DLD1 (cell line): ENCODE measurements around the gene SPSB4.
"Not testable (repeated sequence)": the region's sequence is repeated elsewhere in the genome, so short reads cannot be mapped to it uniquely, and the experiment has no call there.

Experiments used
- in situ Hi-C: cut with HindIII; loops from 2 replicates; pipeline ENCODE4 v1.10.0; 2017; ENCODE audit warnings: low sequenced_read_pairs

SPSB4 gene

GRCh38 chr3:141093971-141094684 lies 43.0 kb downstream of the SPSB4 start:
- in situ Hi-C loops = no loop called here

GRCh38 chr3:141094790-141095545 lies 43.8 kb downstream of the SPSB4 start:
- in situ Hi-C loops = no loop called here

DNA sequence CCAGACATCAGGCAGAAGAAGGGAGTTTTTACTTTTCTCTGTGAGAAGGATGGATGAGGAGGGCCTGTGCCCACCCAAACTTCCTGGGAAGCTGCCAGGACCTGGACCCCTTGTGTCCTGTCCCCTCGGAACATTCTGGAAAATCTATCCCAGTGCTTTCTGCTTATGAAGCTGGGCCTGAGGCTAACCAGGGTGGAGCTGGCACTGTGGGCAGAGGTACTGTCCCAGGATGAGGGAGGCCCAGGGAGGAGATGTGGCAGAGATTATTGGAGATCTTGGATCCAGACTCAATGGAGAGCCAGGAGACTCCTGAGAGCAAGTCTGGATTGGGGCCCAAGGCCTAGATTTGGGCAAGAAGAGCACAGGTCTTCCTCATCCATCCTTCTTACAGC lies 44.4 kb downstream of the SPSB4 start:
- in situ Hi-C loops = no loop called here

DNA sequence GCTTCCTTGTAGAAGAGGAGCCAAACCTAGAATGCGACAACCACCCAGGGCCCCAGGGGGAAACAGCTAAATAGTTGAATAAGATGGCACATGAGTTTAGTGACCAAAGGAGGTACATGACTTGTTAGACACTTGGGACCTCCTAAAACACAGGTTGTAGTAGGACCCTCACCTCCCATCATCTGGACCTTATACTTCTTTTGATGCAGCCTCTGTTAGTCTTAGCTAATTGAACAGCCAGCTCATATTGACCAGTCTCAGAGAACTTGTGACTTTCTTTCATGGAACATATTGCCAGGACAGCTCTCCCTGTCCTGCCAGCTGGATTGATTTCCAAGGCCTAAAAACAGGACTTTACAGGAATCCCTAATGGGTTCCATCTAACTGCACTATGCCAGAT lies 45.0 kb downstream of the SPSB4 start:
- in situ Hi-C loops = no loop called here

- in situ Hi-C loops = no loop called here
These were observed 45.8 kb downstream of the SPSB4 start for GRCh38 chr3:141096981-141097380.

GRCh38 chr3:141100112-141100511 lies 49.0 kb downstream of the SPSB4 start:
- in situ Hi-C loops = no loop called here

- in situ Hi-C loops = no loop called here
These were observed 49.6 kb downstream of the SPSB4 start for GRCh38 chr3:141100531-141101320.

- in situ Hi-C loops = no loop called here
These were observed 51.2 kb downstream of the SPSB4 start for GRCh38 chr3:141102372-141102771.

- in situ Hi-C loops = no loop called here
These were observed 51.9 kb downstream of the SPSB4 start for GRCh38 chr3:141103067-141103466.

- in situ Hi-C loops = no loop called here
These were observed 52.4 kb downstream of the SPSB4 start for GRCh38 chr3:141103503-141103902.

DNA sequence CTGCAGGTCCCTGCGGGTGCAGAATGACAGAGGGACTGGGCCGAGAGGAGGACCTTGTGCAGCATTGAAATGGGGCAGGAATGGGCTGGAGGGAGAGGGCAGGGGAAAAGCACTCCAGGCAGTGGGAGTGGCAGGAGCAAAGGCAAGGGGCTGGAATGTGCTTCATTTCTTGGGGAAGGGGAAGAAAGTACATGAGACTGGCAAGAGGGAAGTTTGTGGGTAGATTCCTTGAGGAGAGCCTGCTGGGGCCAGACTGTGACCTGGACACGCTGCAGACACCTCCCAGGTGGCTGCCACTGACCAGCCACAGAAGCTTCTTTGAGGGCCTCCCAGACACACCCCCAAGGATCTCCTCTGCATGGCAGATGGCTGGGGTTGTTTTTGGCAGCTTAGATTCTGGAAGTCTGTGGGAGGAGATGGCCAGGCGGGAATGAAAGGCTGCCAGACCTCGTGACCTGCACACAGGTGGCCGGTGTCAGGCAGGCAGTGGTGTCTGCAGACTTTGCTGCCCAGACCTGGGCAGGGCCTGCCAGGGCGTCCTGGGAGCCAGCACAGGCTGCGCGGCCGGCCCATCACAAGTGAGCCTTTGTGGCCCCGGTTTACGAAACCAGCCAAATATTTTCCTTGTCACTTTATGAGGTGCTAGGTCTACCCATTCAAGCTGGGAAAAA lies 53.1 kb downstream of the SPSB4 start:
- in situ Hi-C loops = no loop called here

DNA sequence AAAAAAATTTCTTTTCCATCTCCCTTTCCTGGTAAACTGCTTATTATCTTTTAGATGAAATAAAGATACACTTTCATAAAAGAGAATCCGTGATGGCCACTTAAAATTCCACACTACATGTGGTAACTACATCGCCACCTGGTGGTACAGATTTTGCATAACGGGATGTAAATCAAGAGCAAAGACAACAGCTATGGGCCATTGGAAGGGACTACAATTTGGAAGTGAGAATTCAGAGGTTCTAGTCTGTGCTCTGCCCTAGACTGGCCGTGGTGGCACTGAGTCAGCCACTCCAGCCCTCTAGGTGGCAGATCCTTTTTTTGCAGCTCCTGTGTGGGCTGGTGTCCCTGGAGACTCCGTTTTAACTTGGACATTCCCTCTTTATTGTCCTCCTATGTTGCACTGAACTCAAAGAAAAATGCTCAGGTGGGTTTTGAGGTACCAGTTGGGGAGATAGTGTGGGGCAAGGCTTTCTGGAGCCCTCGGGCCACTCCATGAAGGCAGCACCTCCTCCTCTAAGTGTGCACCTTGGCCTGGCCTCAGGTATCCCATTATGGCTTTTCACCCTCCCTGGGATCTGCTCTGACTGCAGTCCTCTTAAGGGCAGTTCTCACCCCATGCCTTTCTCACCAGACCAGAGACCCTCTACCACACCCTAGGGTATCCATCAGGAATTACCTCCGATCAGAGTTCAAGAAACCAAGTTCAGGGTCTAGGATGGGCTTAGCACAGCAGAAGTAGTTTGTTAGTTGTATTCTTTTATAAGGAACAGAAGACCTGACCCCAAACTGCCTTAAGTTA lies 54.9 kb downstream of the SPSB4 start:
- in situ Hi-C loops = no loop called here

DNA sequence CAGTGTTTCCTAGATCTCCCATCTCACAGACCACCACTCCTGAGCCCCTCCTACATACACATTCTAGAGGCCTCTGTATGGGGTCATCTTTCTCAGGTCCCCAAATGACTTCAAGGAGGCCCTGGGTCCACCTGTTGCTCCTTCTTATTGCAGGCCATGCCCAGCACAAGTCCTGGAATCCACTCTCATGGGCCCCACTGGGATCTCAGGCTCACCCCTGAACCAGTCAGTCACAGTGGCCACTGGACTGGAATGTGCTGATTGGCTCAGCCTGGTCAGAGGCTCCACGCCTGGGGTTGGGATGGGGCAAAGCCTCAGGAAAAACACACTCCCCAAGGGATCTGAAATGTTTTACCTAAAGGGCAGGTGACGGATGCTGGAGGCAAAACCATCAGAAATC lies 55.7 kb downstream of the SPSB4 start:
- in situ Hi-C loops = no loop called here

DNA sequence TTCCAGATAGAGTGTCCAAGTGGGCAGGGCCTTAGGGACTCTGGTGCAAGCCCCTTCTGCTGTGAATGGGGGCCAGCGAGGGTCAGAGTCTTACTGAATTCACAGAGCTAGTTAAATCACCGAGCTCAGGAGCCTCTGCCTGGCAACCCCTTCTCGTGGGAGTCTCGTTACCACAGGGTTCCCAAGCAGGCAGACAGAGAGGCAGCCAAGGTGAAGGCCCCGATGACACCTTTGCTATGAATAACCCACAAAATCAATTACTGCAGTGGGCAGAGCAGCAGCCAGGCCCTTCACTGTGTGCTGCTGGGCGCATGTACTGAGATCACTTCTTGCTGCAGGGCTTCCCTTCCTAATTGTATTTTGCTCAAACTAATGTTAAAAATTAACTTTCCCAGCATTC lies 56.9 kb downstream of the SPSB4 start:
- in situ Hi-C loops = no loop called here

- in situ Hi-C loops = no loop called here
These were observed 58.6 kb downstream of the SPSB4 start for GRCh38 chr3:141109751-141110150.

GRCh38 chr3:141110322-141110721 lies 59.2 kb downstream of the SPSB4 start:
- in situ Hi-C loops = no loop called here

DNA sequence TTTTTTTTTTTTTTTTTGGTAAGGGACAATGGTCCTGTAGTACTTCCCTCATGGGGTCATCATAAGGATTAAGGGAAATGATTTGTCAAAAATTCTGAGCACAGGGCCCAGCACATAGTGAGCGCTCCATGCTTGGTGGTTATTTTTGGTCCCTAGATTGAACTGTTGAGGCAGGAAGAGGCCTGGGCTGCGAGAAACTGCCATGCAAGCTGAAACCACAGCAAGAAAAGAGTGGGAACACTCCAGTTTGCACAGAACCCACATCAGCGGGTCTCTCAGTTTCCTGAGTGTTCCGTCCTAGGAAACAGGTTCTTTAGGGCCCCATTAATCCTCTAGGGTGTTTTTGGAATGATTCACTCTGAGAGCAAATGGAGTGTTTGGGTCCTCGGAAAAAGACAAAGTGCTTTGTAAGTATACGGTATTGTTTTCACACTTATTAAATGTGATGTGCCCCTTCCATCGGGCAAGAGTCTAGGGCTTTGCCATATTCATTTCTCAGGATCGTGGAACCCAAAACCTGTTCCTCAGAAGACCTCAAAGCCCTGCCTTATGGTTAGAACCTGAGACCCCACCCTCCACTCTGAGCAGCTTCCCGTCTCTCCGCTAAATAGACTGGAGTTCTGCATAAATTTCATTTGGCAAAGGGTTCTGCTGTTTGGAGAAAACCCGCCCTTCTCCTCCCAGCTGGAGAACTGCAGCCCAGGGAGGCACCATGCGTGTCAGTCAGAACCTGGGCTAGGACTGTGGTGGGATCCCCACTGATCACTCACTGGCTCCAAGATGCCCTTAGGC lies 60.4 kb downstream of the SPSB4 start:
- in situ Hi-C loops = no loop called here

- in situ Hi-C loops = no loop called here
These were observed 61.6 kb downstream of the SPSB4 start for GRCh38 chr3:141112686-141113297.

DNA sequence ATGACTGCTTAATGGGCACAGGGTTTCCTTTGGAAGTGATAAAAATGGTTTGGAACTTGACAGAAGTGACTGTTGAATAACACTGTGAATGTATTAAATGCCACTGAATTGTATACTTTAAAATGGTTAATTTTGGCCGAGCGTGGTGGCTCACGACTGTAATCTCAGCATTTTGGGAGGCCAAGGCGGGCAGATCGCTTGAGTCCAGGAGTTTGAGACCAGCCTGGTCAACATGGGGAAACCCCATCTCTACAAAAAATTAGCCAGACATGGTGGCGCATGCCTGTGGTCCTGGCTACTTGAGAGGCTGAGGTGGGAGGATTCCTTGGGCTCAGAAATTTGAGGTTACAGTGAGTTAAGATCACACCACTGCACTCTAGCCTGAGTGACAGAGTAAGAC lies 62.5 kb downstream of the SPSB4 start:
- in situ Hi-C loops = not testable (repeated sequence)
